Panc1 (cell line): ENCODE results near the gene SLC9A9.

Experiments
- POLR2AphosphoS5 ChIP-seq: IDR thresholded peaks from 2 replicates; pipeline ENCODE4 v1.6.1; 2012; ENCODE audit warnings: mild to moderate bottlenecking, low read depth, low read length, moderate library complexity
- SIN3A ChIP-seq: IDR thresholded peaks from 2 replicates; pipeline ENCODE4 v1.6.1; 2012; ENCODE audit warnings: low read depth, mild to moderate bottlenecking, low read length, moderate library complexity, borderline replicate concordance; ENCODE audit not compliant: insufficient read depth
- TF ChIP-seq, protein P1 (sequence below): fragments of 450-650 bp; IDR thresholded peaks from 2 replicates; pipeline ENCODE4 v1.5.1; 2017; ENCODE audit warnings: mild to moderate bottlenecking

DNA sequence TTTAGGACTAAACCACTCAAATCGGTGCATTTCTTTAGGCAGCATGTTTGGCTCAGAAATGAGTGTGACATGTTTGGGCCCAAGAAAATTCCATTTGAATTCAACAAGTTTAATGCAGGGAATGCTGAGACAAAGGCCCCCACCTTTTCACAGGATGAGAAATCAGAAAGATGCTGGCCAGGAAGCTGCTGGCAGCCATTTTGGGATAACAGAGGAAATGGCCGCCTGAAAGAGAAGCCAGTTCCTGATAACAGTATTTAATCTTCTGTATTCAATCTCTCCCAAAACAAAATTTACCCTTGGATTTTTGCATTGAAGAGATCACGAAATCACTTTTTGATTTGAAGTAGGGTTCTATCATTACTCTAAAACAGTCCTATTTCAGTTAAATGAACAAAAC lies 350.9 kb downstream of the SLC9A9 start:
- TF ChIP-seq, protein P1, sequence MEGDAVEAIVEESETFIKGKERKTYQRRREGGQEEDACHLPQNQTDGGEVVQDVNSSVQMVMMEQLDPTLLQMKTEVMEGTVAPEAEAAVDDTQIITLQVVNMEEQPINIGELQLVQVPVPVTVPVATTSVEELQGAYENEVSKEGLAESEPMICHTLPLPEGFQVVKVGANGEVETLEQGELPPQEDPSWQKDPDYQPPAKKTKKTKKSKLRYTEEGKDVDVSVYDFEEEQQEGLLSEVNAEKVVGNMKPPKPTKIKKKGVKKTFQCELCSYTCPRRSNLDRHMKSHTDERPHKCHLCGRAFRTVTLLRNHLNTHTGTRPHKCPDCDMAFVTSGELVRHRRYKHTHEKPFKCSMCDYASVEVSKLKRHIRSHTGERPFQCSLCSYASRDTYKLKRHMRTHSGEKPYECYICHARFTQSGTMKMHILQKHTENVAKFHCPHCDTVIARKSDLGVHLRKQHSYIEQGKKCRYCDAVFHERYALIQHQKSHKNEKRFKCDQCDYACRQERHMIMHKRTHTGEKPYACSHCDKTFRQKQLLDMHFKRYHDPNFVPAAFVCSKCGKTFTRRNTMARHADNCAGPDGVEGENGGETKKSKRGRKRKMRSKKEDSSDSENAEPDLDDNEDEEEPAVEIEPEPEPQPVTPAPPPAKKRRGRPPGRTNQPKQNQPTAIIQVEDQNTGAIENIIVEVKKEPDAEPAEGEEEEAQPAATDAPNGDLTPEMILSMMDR = no peak
- TF ChIP-seq SIN3A (no peak), POLR2AphosphoS5 (no peak)
